ENCODE results near the gene CHMP4B.

The CHMP4B gene

DNA sequence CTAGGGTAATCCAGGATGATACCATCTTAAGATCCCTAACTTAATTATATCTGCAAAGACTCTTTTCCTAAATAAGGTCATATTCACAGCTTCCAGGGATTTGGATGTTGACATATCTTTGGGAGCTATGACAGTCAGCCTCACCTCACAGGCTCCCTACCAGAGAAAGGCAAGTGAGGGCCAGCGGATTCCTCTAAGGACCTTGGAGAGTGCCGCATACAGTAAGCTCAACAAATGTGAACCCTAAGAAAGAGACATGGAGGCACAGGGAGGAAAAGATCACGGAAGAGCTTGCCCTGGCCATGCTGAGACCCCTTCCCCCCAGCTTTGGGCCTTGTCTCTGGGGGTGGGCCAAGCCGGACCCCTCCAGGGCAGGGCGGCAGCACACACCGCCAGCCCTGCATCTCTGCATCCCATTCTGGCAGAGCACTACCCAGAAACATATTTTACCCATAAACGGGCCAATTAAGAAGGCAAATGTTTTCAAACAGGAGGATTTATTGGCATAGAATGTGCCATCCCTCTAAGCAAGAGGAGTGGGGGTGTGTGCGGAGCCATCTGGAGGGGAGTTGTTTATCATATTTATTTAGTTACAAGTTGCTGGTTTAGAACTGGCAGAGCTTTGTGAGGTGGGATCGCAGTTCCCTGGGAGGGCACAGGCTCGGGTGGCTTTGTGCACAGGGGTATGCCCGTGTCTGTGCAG, 55.4 kb downstream of the CHMP4B start:
- DNase-seq: no peak

GRCh38 chr20:33868042-33868441, 56.9 kb downstream of the CHMP4B start:
- no peak for DNase-seq

DNA sequence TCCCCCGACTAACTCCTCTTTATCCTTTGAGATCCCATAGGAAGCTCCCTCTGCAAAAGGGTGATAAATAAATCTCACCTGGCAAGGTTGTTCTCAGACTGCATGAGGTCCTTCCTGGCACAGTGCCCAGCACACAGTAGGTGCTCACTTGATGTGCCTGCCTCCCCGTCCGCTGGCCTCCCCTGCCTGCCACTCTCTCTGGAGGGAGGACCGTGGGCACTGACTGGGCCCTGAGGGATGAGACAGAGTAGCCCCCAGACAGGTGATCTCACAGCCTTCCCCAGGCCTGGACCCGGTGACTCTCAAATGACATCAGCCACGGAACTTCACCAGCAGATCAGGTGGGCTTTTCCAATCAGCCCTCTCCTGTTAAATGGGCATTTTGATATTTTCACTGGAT, 57.4 kb downstream of the CHMP4B start:
- DNase-seq: no peak

- DNase-seq: no peak
Measured at GRCh38 chr20:33869283-33869682, 58.1 kb downstream of the CHMP4B start.

- no peak for DNase-seq
Measured at GRCh38 chr20:33871362-33871761, 60.2 kb downstream of the CHMP4B start.

GRCh38 chr20:33874129-33874528, 63.0 kb downstream of the CHMP4B start:
- DNase-seq: no peak

- DNase-seq: no peak
Measured at GRCh38 chr20:33875055-33875454, 63.9 kb downstream of the CHMP4B start.

DNA sequence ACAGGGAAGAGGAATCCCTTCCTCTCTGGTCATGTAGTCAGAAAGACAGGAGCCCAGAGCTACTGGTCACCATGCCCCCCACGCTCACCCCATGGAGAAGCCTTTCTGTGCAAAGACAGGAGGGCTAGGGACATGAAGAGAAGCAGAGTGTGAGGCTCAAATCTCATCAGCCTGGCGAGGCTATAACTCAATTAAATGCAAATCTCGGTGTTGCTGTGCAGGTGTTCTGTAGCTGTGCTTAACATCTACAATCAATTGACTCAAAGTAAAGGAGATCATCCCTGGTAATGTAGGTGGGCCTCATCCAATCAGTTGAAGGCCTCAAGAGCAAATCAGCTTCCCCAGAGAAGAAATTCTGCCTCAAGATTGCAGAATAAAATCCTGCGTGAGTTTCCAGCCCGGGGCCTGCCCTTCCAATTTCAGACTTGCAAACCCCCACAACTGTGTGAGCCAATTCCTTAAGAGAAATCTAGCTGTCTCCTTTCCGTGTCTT, 64.4 kb downstream of the CHMP4B start:
- DNase-seq: no peak

DNA sequence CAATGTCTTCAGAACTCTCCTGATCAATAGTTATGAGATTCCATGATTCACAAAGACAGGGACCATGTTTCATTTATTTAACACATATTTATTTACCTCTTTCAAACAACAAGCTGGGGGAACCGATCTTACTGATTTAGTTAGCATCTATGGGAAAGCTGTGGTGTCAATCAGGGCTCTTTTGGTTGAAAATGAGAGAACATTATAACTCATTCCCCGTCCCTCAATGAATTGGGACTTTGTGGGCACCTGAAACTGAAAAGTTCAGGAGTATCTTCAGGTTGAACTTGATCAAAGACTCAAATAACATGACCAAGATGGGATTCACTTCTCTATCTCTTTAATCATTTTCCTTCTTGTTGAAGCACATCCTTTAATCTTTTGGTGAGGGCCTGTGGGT, 67.4 kb downstream of the CHMP4B start:
- no peak for DNase-seq

DNA sequence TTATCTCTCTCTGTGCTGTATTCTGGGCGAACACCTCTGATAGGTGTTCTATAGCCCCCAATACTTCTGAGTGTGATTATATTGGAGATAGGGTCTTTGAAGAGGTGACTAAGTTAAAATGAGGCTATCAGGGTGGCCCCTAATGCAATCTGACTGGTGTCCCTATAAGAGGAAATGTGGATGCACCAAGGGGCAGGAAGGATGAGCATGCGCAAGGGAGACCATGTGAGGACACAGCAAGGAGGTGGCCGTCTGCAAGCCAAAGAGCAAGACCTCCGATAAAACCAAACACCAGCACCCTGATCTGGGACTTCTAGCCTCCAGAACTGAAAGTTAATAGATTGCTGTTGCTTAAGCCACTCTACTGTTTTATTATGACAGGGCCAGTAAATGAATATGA, 69.2 kb downstream of the CHMP4B start:
- DNase-seq: no peak

DNA sequence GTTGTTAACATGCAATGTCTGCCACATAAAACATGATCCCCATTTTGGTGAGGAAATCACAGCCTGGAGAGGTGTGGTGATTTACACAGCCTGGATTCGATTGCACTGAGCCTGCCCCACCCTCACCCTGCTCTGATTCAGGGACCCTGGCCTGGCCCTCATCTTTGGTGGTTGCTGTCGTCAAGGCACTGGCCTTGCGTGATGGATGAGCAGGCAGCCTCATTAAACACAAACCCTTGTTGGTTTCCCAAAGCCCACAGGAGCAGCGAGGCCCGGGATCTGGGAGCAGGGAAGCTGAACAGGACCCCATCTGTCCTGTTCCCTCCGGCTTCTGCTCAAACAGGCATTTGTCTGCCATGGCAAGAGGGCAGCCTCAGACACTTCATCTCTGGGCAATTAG, 70.8 kb downstream of the CHMP4B start:
- no peak for DNase-seq

- no peak for DNase-seq
Measured at GRCh38 chr20:33882481-33882880, 71.3 kb downstream of the CHMP4B start.

DNA sequence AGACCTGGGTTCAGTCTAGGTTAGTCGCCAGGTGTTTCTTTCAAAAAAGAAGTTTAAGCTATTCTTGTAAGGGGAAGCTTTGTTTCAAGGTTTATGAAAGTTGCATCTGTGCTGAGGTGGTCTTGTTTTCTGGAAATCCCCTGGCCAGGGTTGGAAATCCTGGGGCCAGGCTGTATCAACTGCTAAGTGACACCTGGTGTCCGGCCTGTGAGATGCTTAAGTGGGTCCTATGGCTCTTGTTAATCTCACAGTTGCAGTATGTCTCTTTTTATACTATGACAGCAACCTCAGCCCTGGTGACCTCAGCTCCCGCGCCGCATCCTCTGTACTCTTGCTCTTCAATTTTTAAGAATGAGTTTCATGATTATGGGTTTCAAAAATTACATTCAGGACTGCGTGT, 72.0 kb downstream of the CHMP4B start:
- no peak for DNase-seq

DNA sequence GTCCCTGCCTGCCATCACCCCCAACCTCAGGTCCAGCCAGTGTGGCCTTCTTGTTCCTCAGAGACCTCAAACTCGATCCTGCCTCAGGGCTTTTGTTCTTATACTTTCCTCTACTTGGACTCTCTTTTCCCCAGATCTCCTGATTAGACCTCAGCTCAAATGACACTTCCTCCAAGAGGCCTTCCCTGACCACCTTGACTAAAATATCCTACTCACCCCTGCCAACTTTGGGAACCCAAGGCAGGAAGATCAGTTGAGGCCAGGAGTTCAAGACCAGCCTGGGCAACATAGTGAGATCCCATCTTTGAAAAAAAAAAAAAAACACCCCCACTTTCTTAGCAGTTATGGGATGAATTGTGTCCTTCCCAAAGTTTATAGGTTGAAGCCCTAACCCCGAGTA, 73.5 kb downstream of the CHMP4B start:
- DNase-seq: no peak

DNA sequence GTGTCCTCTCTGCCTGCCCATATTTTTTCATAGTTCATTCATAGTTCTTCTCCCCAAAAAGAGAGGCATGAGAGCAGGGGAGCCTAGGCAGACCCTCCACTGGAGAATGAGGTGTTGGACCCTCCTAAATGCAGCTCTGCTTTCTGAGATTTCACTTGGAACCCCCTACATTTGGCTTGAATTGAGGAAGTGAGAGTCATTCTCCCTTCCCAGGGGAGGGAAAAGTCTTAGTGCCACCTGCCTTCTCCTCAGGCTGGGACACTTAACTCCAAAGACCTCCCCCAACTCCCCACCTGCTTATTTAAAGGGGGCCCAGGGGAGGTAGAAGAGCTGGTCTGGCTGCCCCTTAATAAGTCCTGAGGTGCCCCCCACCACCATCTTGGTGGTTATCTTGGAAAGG, 78.2 kb downstream of the CHMP4B start:
- DNase-seq: no peak

DNA sequence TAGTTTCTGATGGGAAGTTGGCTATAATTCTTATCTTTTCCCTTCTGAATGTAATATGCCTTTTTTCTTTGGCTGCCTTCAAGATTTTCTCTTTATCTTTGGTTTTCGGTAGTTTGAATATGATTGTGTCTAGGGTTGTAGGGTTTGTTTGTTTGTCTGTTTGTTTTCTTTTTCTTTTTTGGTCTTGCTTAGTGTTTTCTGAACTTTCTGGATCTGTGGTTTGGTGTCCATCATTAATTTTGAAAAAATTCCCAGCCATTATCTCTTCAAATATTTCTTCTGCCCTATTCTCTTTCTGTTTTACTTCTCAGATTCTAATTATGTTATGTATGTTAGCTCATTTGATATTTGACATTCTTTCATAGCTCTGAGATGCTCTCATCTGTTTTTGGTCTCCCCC, 79.4 kb downstream of the CHMP4B start:
- DNase-seq: no peak

DNA sequence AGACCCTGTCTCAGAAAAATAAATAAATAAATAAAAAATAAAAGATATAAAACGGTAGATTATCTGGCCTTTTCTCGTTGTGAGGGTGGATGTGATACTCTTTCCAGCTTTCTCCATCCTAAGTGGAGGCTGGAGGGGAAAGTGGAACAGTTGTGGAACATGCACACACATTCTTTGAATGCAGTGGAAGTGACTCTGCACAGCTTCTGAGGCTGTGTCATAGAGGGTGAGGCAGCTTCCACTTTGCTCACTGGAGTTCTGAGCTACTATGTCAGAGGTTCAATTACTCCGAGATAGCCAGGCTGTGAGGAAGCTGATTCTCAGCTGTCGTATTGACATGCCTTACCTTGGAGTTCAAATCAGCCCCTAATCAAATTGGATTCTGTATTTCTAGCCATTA, 82.2 kb downstream of the CHMP4B start:
- DNase-seq: no peak

DNA sequence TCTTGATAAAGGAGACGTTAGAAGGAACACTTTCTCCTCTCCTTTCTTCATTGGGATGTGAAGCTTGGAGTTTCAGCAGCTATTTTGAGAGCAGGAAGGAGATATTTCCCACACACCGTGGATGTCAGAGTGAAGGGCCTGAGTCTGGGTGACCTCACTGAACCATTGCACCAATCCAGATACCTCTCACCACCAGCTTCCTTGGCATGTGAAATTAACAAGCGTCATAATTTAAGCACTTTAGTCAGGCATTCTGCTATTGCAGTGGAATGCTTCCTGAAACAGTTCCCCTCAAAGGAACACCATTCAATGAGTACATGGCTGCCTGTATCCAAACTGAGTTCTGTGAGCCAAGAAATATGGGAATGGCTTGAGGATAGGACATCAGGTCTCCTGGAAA, 83.7 kb downstream of the CHMP4B start:
- DNase-seq: no peak

DNA sequence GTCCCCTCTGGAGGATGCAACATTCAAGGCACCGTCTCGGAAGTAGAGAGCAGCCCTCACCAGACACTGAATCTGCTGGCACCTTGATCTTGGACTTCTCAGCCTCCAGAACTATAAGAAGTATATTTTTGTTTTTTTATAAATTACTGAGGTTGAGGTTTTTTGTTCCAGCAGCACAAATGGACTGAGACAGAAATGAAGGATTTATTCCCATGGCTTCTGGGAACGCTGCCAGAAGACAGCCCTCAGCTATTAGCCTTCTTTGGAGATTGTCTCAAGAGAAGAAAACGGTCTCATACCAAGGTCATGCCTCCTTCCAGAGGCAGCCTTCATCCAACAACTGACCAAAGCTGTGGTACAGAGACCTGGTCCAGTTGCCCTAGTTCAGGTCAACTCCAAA, 85.4 kb downstream of the CHMP4B start:
- DNase-seq: no peak

DNA sequence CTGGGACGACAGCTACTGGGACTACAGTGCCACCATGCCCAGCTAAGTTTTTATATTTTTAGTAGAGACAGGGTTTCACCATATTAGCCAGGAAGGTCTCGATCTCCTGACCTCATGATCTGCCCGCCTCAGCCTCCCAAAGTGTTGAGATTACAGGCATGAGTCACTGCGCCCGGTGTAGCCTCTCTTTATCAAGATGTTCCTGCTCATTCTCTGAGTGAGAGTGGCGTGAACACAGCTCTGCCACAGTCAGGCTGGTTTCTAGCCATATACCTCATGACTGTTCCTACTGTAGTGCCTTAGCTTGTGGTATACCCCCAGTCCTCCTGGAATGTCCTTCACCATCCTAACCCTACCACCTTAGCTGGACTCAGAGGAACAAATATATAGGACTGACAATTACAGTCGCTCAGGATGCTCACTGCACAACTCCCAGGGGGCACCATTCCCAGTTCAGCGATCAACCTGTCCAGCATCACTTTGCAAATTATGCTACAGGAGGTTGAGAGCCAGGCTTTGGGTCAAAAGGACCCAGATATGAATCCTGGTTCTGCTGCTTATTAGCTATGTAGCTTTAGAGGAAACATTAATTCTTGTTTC, 86.3 kb downstream of the CHMP4B start:
- DNase-seq: no peak

- no peak for DNase-seq
Measured at GRCh38 chr20:33899106-33899505, 88.0 kb downstream of the CHMP4B start.

DNA sequence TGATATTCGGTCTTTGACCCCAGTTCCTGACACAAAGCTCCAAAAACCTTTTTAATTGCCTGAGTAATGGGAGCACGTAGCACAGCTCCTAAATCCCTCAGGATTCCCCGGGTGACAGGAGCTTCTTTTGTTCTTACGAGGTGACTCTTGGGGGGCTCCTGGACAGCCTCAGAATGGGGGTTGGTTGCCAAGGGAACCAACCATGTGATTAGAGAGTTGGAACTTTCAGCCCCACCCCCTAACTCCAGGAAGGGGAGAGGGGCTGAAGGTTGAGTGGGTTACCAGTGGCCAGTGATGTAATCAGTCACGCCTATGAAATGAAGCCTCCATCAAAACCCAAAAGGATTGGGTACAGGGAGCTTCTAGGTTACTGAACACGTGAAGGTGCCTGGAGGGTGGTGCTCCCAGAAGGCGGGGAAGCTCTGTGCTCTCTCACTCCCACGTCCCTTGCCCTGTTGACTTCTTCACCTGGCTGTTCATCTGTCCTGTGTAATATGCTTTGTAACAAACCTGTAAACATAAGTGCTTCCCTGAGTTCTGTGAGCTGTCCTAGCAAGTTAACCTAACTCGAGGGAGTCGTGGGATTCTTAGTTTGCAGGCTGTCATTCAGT, 89.5 kb downstream of the CHMP4B start:
- DNase-seq: no peak

DNA sequence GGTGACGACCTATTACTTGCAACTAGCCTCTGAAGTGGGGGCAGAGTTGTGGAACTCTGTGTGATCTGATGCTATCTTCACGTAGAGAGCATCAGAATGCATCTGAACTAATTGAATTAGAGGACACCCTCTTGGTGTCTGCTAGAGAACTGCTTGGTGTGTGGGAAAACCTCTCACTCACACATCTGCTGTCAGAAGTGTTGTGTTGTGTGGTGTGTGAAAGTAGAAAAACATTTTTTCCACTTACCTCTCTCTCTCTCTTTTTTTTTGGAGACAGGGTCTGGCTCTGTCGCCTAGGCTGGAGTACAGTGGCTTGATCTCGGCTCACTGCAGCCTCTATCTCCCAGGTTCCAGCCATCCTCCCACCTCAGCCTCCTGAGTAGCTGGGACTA, 90.0 kb downstream of the CHMP4B start:
- DNase-seq: no peak

- DNase-seq: no peak
Measured at GRCh38 chr20:33902011-33902410, 90.9 kb downstream of the CHMP4B start.
